SK-N-SH (cell line): Measurements from ENCODE around the gene TSGA10. TPM values are rescaled to one million over a fixed set of nuclear protein-coding genes. Genes with fewer than 3 reads are reported as not detected.

Source experiments
- CTCF ChIA-PET: fragments of 300-600, 350-600 bp; formaldehyde crosslinking; extraction: SDS; loops from one replicate; lab custom pipeline; 2021; lab: Yijun Ruan, JAX
- POLR2A ChIA-PET: fragments of 350-600 bp; sonication (Branson Sonifier 250); formaldehyde crosslinking; extraction: SDS; loops from one replicate; lab custom pipeline; 2020; ENCODE audit warnings: antibody characterized with exemption, inconsistent platforms; lab: Yijun Ruan, JAX
- DNase-seq: peaks from one replicate; pipeline ENCODE4 v3.0.0; 2012
- H2AFZ ChIP-seq: fragments of 200-600 bp; sonication (generic); 2 replicates; pipeline ENCODE4 v1.8.1; 2016; ENCODE audit warnings: antibody characterized with exemption, mild to moderate bottlenecking, low read depth
- H3F3A ChIP-seq: fragments of 200-600 bp; sonication (generic); replicated peaks from 2 replicates; pipeline ENCODE3; 2016; ENCODE audit warnings: antibody characterized with exemption, mild to moderate bottlenecking; ENCODE audit not compliant: insufficient read depth
- H3K27ac ChIP-seq, 2 experiments: fragments of 200-500 bp in 1 of 2; fragments of 200-600 bp in 1 of 2; sonication (Bioruptor generic) in 1 of 2; sonication (generic), shearing (Covaris generic) in 1 of 2; 2 replicates each; pipeline versions ENCODE4 v1.5.1 to v1.6.1; 2014 to 2016; ENCODE audit warnings: low read depth in 2 of 2, inconsistent platforms in 1 of 2, low read length in 1 of 2, mild to moderate bottlenecking in 1 of 2, mixed read lengths in 1 of 2
- H3K27me3 ChIP-seq: fragments of 200-600 bp; sonication (generic), shearing (Covaris generic); 2 replicates; pipeline ENCODE4 v1.6.1; 2016; ENCODE audit warnings: mixed run types; ENCODE audit not compliant: insufficient read depth
- H3K36me3 ChIP-seq, 2 experiments: fragments of 200-500 bp in 1 of 2; fragments of 200-600 bp in 1 of 2; sonication (Bioruptor generic) in 1 of 2; sonication (generic) in 1 of 2; replicated peaks in 1 of 2; 2 replicates each; pipeline versions ENCODE3 to v1.5.1; 2014 to 2016; ENCODE audit warnings: low read length in 1 of 2, mild to moderate bottlenecking in 1 of 2; ENCODE audit not compliant: insufficient read depth in 2 of 2, control insufficient read depth in 1 of 2
- H3K4me1 ChIP-seq, 2 experiments: fragments of 200-500 bp in 1 of 2; fragments of 200-600 bp in 1 of 2; sonication (Bioruptor generic) in 1 of 2; sonication (generic), shearing (Covaris generic) in 1 of 2; 2 replicates each; pipeline versions ENCODE4 v1.5.1 to v1.6.1; 2014 to 2016; ENCODE audit warnings: low read depth in 1 of 2, low read length in 1 of 2, mixed run types in 1 of 2; ENCODE audit not compliant: insufficient read depth in 2 of 2, control insufficient read depth in 1 of 2
- H3K4me2 ChIP-seq: fragments of 200-600 bp; sonication (generic), shearing (Covaris generic); 2 replicates; pipeline ENCODE4 v1.6.1; 2017; ENCODE audit warnings: mixed run types
- H3K4me3 ChIP-seq, 2 experiments: fragments of 200-500 bp in 1 of 2; fragments of 200-600 bp in 1 of 2; sonication (Bioruptor generic) in 1 of 2; sonication (generic), shearing (Covaris generic) in 1 of 2; 2 replicates each; pipeline versions ENCODE4 v1.5.1 to v1.8.1; 2014 to 2016; ENCODE audit warnings: low read depth in 2 of 2, inconsistent platforms in 1 of 2, low read length in 1 of 2, mild to moderate bottlenecking in 1 of 2, mixed read lengths in 1 of 2, moderate library complexity in 1 of 2
- H3K79me2 ChIP-seq: fragments of 200-600 bp; sonication (generic); 2 replicates; pipeline ENCODE4 v1.8.1; 2017; ENCODE audit warnings: mild to moderate bottlenecking; ENCODE audit not compliant: insufficient read depth
- H3K9ac ChIP-seq: fragments of 200-600 bp; sonication (generic); 2 replicates; pipeline ENCODE4 v1.6.1; 2017; ENCODE audit warnings: mixed run types
- H3K9me2 ChIP-seq: fragments of 200-600 bp; sonication (generic); 2 replicates; pipeline ENCODE4 v1.6.1; 2017; ENCODE audit warnings: mixed run types
- H3K9me3 ChIP-seq: fragments of 200-600 bp; sonication (generic); 2 replicates; pipeline ENCODE4 v1.6.1; 2017; ENCODE audit warnings: mixed run types, mild to moderate bottlenecking, moderate library complexity
- H4K20me1 ChIP-seq: fragments of 200-600 bp; sonication (generic); 2 replicates; pipeline ENCODE4 v1.6.1; 2017; ENCODE audit warnings: mild to moderate bottlenecking, mixed run types; ENCODE audit not compliant: insufficient read depth
- CHD2 ChIP-seq: fragments of 150-350 bp; IDR thresholded peaks from 2 replicates; pipeline ENCODE4 v1.6.1; 2018; ENCODE audit warnings: low read length; ENCODE audit not compliant: partially characterized antibody
- EP300 ChIP-seq, 2 experiments: IDR thresholded peaks; 2 replicates each; pipeline versions ENCODE4 v1.4.0 to v1.6.1; 2012; ENCODE audit warnings: borderline replicate concordance in 1 of 2, low read depth in 1 of 2, low read length in 1 of 2
- FOXJ3 ChIP-seq: sonication (generic); formaldehyde crosslinking; IDR thresholded peaks from 2 replicates; pipeline ENCODE4 v1.5.1; 2020; ENCODE audit warnings: mild to moderate bottlenecking, missing genetic modification reagents
- GABPA ChIP-seq: IDR thresholded peaks from 2 replicates; pipeline ENCODE4 v1.4.0; 2012; ENCODE audit warnings: low read depth, mild to moderate bottlenecking
- GATA2 ChIP-seq: sonication (generic); formaldehyde crosslinking; IDR thresholded peaks from 2 replicates; pipeline ENCODE4 v1.5.0; 2020; ENCODE audit warnings: mild to moderate bottlenecking, missing genetic modification reagents
- POLR2AphosphoS5 ChIP-seq: IDR thresholded peaks from 2 replicates; pipeline ENCODE4 v1.6.1; 2012; ENCODE audit warnings: low read depth, low read length
- RAD21 ChIP-seq: IDR thresholded peaks from 2 replicates; pipeline ENCODE4 v1.6.1; 2012; ENCODE audit warnings: mild to moderate bottlenecking, low read length
- RFX5 ChIP-seq: IDR thresholded peaks from 2 replicates; pipeline ENCODE4 v1.6.1; 2012; ENCODE audit warnings: mild to moderate bottlenecking, improper control_type of control experiment, low read length
- SIN3A ChIP-seq: IDR thresholded peaks from 2 replicates; pipeline ENCODE4 v1.6.1; 2012; ENCODE audit warnings: low read depth, mild to moderate bottlenecking, low read length, moderate library complexity, borderline replicate concordance
- YY1 ChIP-seq: IDR thresholded peaks from 2 replicates; pipeline ENCODE4 v1.4.0; 2012; ENCODE audit warnings: low read depth, mild to moderate bottlenecking
- WGBS: methylation state at CpG from one replicate; pipeline ENCODE4 v1.1.6; 2017; ENCODE audit warnings: low lambda C conversion rate; 5-methylcytosine and 5-hydroxymethylcytosine counted together
- polyA plus RNA-seq, 3 experiments: library from polyadenylated mRNA; depleted of rRNA; stranded (reverse); fragments of >200 nt; gene quantifications; 2 replicates each; pipeline ENCODE4 v1.2.3, GENCODE V29; 2012
- TF ChIP-seq, protein P1 (sequence below): IDR thresholded peaks from 2 replicates; pipeline ENCODE4 v1.4.0; 2012; ENCODE audit warnings: low read depth

Gene TSGA10
- polyA plus RNA-seq, 1 of the 3 experiments (the other 2 are of a cell fraction): 1.8 TPM

DNA sequence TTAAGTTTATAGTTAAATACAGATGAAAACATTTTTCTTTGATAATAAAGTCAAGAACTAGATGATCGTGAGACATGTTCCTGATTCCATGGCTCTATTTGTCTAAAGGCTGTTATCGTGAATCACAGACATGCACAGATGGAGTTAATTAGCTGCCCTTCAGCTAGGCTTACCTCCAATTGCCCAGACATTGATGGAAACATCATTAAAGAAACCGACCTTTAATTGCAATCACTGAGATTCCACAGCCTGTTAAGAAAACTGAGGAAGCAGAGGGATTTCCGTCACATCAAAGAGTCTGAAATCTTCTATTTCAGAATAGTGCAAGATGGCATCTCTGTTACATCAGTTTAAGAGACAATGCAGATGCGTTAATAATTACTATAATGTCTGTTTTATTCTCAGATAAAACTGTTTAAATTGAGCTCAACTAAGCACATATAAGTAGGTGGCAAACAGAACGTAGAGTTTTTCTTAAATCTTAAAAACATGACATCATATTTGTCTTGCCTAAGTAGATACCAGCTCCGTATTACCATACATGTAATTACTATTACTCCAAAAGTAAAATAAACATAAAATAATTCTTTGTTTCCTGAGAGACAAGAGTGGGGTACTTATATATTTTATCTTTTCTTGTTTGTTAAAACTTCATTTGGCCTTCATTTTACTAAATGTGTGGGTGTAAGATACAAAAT lies 194.8 kb downstream of the TSGA10 start:
- WGBS: 28% methylated on average over 7 of the region's 7 CpGs
- Histone ChIP-seq H3K4me1 (peaks cover 0 to 6% of the 10 kb centered on the region in 2 experiments; a peak in 2 of 4 replicates), H3K9me3 (no peaks in the 10 kb centered on the region), H3K79me2 (no peaks in the 10 kb centered on the region), H3K9me2 (no peaks in the 10 kb centered on the region), H3F3A (no peaks in the 10 kb centered on the region), H3K4me2 (no peak overlapping the region)
- TF ChIP-seq GATA2 (CRISPR knock-in tag): peak; percentile 86
- TF ChIP-seq RAD21: no peak
- TF ChIP-seq EP300 (IDR thresholded peaks at IDR 0.05; ENCODE audit: borderline replicate concordance in 1 of 2, low read depth in 1 of 2, low read length in 1 of 2): peak in 1 of 2 experiments; percentile 40; a peak in 1 of 4 replicates
- TF ChIP-seq FOXJ3: peak; percentile 57; the same call in 1 of the 2 replicates
- no peak for TF ChIP-seq CHD2
- TF ChIP-seq, all 33 proteins: peak for 3
- peak; percentile 34 for DNase-seq
- ChIA-PET CTCF (interaction anchor here (0.6 kb wide), 2 partner anchors 9 to 106 kb away, joined by 3 read pairs; no protein-coding TSS in a partner anchor), POLR2A (no interaction called here)
- Histone ChIP-seq H3K27ac (peak overlapping the region in 1 of 2 experiments; percentile 17; a peak in 1 of 4 replicates), H3K9ac (no peak overlapping the region), H2AFZ (no peak overlapping the region), H3K27me3 (no peaks in the 10 kb centered on the region), H3K36me3 (no peaks in the 10 kb centered on the region), H3K4me3 (no peak overlapping the region), H4K20me1 (no peaks in the 10 kb centered on the region)

DNA sequence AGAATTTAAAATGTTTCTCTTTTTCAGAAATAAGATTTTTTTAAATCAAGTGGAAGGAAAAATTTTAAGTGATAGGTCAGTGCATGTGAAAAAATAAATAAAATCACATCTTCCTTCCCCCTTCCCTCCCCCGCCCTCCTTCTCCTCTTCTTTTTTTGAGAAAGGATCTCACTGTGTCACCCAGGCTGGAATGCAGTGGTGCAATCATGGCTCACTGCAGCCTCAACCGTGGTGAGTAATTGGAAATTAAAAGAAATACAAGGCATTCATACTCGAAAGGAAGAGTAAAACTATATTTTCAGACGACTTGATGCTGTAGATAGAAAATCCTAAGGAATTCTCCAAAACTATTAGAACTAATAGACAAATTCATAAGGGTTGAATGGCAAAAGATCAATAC lies 201.8 kb downstream of the TSGA10 start:
- CTCF ChIA-PET: interaction anchor here (0.6 kb wide), 1 partner anchor 10 kb away, joined by 3 read pairs; no protein-coding TSS in a partner anchor
- Histone ChIP-seq H3K79me2 (no peaks in the 10 kb centered on the region), H3K4me3 (no peak overlapping the region), H3K4me2 (no peak overlapping the region), H3K9ac (no peak overlapping the region), H3K36me3 (no peaks in the 10 kb centered on the region), H3K4me1 (peaks cover 0 to 11% of the 10 kb centered on the region in 2 experiments; a peak in 1 of 4 replicates), H3K9me3 (no peaks in the 10 kb centered on the region), H2AFZ (no peak overlapping the region), H3K9me2 (no peaks in the 10 kb centered on the region), H3K27ac (no peak overlapping the region), H3K27me3 (no peaks in the 10 kb centered on the region), H3F3A (no peaks in the 10 kb centered on the region), H4K20me1 (no peaks in the 10 kb centered on the region)
- WGBS: 30% methylated on average over 4 of the region's 4 CpGs
- POLR2A ChIA-PET: no interaction called here
- TF ChIP-seq, protein P1, sequence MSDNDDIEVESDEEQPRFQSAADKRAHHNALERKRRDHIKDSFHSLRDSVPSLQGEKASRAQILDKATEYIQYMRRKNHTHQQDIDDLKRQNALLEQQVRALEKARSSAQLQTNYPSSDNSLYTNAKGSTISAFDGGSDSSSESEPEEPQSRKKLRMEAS: no peak
- TF ChIP-seq CHD2: no peak
- no peak for TF ChIP-seq EP300 (IDR thresholded peaks at IDR 0.05; ENCODE audit: borderline replicate concordance in 1 of 2, low read depth in 1 of 2, low read length in 1 of 2)
- TF ChIP-seq SIN3A: no peak
- DNase-seq: no peak

DNA sequence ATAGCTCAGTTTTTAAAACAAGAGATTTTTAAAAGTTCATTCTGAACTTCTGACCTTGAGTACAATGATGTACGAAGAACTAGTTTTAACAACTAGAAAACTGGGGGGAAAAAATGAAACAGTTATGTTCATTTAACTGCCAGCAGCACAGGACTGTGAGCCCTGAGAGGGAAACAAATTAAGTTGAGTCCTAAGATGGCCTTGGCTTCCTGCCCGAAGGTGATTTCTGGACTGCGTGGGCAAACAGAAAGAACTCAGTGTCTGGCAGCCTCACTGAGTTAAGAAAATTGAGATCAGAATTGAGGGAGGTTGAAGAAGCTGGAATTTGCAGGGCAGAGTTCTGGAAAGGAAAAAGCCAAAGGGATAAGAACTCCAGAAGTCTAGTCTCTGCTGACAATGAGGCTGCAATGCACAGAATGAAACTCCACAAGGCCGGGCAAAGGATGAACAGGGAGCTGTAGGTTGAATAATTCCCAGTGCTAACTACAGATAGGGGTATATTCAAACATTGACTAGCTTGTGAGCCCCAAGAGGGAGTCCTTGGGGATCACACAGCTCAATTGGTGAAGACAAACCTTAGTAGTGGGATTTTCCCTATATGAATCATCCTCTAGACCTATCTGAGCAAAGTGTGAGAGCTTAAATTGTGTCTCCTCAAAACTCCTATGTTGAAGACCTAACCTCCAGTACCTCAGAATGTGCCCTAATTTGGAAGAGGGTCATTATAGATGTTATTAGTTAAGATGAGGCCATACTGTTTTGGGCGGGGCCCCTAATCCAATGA lies 205.6 kb downstream of the TSGA10 start:
- Histone ChIP-seq H3K9ac (no peak overlapping the region), H3K4me3 (no peak overlapping the region), H3K79me2 (no peaks in the 10 kb centered on the region), H3K4me1 (peaks cover 0 to 11% of the 10 kb centered on the region in 2 experiments; a peak in 1 of 4 replicates), H4K20me1 (no peaks in the 10 kb centered on the region), H3F3A (no peaks in the 10 kb centered on the region), H3K27ac (no peak overlapping the region), H3K27me3 (no peaks in the 10 kb centered on the region)
- DNase-seq: no peak
- POLR2A ChIA-PET: no interaction called here
- TF ChIP-seq CHD2: no peak
- TF ChIP-seq YY1: no peak
- TF ChIP-seq GABPA: no peak
- no peak for TF ChIP-seq RAD21
- no peak for TF ChIP-seq POLR2AphosphoS5
- TF ChIP-seq EP300 (IDR thresholded peaks at IDR 0.05; ENCODE audit: borderline replicate concordance in 1 of 2, low read depth in 1 of 2, low read length in 1 of 2): no peak
- no peak for TF ChIP-seq RFX5
- TF ChIP-seq, all 33 proteins: peak for 0
- CTCF ChIA-PET: interaction anchor here (1.3 kb wide), 1 partner anchor 13 kb away, joined by 9 read pairs; the partner anchor contains the start of gene CRACDL
- Histone ChIP-seq H3K4me2 (no peak overlapping the region), H3K36me3 (no peaks in the 10 kb centered on the region), H3K9me2 (no peaks in the 10 kb centered on the region), H3K9me3 (no peaks in the 10 kb centered on the region), H2AFZ (no peak overlapping the region)
- 52% methylated on average over 5 of the region's 5 CpGs for WGBS
